Measurements from ENCODE around the gene MRLN. TPM values are rescaled to one million over a fixed set of nuclear protein-coding genes. Genes with fewer than 3 reads are reported as not detected.
A peak's percentile ranks its signal among the peaks of the same experiment; 100 is the strongest.

Gene MRLN
- total and polyA plus RNA-seq, 8 donors, result 1.3 to 30.5 (median 1.7) TPM; not detected in 2

DNA sequence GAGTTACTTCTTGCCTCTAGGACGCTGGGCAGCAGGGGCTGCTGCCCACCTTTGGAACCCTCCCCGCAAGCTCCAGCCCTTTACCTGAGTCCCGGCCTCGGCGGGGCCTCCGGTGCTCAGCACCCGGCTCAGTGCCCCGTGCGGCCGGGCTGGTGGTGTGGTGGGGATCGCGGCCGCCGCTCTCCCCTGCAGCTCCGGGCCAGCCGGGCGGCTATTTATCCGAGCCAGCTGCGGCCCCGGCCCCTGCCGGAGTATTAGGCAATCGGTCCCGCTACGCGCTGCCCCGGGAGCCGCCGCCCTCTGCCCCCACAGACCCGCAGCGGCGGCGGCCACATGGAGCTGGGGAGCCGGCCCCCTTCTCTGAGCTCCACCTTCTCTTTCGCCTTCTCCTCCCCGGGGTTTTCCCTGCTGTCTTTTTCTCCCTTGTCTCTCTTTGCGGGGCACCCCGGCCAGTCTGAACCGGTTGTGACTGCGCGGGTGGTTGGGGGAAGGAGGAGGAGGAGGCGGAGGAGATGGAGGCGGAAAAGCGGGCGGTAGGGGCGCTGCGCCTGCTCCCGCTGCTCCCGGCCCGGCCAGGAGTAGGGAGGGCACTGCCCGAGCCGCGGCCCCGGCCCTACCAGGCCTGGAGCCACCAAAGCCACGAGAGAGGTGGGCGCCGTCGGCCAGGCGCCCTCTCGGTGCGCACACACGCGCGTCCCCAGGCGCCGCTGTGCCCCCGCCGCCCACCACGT is 43.7 kb downstream of the MRLN start, which contains the start of gene SLC16A9:
SLC16A9 (minus strand) TSS at position 456 of the 731 bp plus-strand sequence. CDS start 25,559 bp downstream, outside the sequence.
- WGBS, 2 donors, result 0% methylated on average over 65 to 68 of the region's 68 CpGs

DNA sequence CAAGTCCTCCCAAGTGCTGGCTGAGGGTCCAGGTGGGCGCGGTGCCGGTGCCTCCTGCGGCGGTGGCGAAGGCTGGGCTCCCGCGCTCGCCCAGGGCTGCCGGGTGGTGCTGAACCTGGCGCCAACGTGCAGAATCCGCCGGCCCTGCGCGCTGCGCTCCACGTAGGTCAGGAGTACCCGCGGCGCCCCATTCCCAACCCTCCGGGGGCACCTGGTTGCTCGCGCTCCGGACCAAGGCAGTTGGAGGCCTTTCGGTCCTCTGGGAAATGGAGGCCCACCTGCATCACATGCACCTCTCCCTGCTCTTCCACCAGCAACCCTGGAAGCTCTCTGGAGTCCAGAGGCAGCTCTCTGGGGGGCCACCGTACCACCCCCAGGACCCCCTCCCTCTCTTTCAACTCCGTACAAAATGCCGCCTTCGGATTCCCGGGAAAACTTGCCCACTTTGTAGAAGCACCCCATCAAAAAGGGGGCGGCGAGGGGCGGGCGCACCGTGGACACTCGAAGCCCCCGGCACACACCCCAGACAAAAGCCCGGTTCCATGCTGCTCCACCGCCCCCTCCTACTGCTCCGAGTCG is 44.4 kb downstream of the MRLN start:
- DNase-seq (peak; percentile 18 to 82 (median 27)), ATAC-seq (peak; percentile 61 to 76 (median 68)), FAIRE-seq (no peak)
- TF ChIP-seq, protein P1, sequence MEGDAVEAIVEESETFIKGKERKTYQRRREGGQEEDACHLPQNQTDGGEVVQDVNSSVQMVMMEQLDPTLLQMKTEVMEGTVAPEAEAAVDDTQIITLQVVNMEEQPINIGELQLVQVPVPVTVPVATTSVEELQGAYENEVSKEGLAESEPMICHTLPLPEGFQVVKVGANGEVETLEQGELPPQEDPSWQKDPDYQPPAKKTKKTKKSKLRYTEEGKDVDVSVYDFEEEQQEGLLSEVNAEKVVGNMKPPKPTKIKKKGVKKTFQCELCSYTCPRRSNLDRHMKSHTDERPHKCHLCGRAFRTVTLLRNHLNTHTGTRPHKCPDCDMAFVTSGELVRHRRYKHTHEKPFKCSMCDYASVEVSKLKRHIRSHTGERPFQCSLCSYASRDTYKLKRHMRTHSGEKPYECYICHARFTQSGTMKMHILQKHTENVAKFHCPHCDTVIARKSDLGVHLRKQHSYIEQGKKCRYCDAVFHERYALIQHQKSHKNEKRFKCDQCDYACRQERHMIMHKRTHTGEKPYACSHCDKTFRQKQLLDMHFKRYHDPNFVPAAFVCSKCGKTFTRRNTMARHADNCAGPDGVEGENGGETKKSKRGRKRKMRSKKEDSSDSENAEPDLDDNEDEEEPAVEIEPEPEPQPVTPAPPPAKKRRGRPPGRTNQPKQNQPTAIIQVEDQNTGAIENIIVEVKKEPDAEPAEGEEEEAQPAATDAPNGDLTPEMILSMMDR (IDR thresholded peaks at IDR 0.05), result no peak
- no peaks in the 10 kb centered on the region for H3K9me3 ChIP-seq
- H3K36me3 ChIP-seq, result no peaks in the 10 kb centered on the region
- peaks cover 0 to 7% (median 5%) of the 10 kb centered on the region in 3 donors for H3K4me1 ChIP-seq
- 1 to 2% methylated on average over 42 of the region's 42 CpGs for WGBS, 2 donors
- H3K27me3 ChIP-seq, result no peaks in the 10 kb centered on the region
- peak overlapping the region in 2 of 4 donors; percentile 44 to 60 for H3K27ac ChIP-seq
- peak overlapping the region; percentile 45 to 66 (median 54) for H3K4me3 ChIP-seq
- intact Hi-C loops (cut with DNase I), result no loop called here

More for the DNA sequence above, 43.7 kb downstream of the MRLN start, which contains the start of gene SLC16A9:
- intact Hi-C loops (cut with DNase I), result no loop called here
- Histone ChIP-seq H3K4me1 (peaks cover 0 to 7% (median 5%) of the 10 kb centered on the region in 3 donors), H3K9me3 (no peaks in the 10 kb centered on the region), H3K36me3 (no peaks in the 10 kb centered on the region), H3K27ac (peak within 1 kb of the TSS in 2 of 4 donors; percentile 44 to 60), H3K4me3 (peak within 1 kb of the TSS; percentile 45 to 66 (median 54)), H3K27me3 (no peaks in the 10 kb centered on the region)
- peak; percentile 87 to 92 (median 90) for ATAC-seq
- no peak for FAIRE-seq
- TF ChIP-seq, protein P1 (IDR thresholded peaks at IDR 0.05), result peak in 1 of 4 donors; percentile 19
- DNase-seq, result peak; percentile 54 to 87 (median 68)

GRCh38 chr10:59706851-59707797 is 46.1 kb downstream of the MRLN start:
- DNase-seq (no peak), ATAC-seq (no peak), FAIRE-seq (no peak)
- Histone ChIP-seq H3K9me3 (no peaks in the 10 kb centered on the region), H3K27me3 (no peaks in the 10 kb centered on the region), H3K27ac (no peak overlapping the region), H3K4me3 (no peak overlapping the region), H3K4me1 (peaks cover 0 to 7% (median 5%) of the 10 kb centered on the region in 3 donors), H3K36me3 (no peaks in the 10 kb centered on the region)
- intact Hi-C loops (cut with DNase I), result no loop called here
- WGBS, 2 donors, result 82 to 92% methylated on average over 8 of the region's 8 CpGs
- TF ChIP-seq, protein P1 (IDR thresholded peaks at IDR 0.05), result no peak

GRCh38 chr10:59705931-59706330 is 47.3 kb downstream of the MRLN start:
- no peak for FAIRE-seq
- H3K36me3 ChIP-seq, result no peaks in the 10 kb centered on the region
- no peak for DNase-seq
- H3K27me3 ChIP-seq, result no peaks in the 10 kb centered on the region
- H3K4me1 ChIP-seq, result peaks cover 0 to 7% (median 5%) of the 10 kb centered on the region in 3 donors
- no peak overlapping the region for H3K4me3 ChIP-seq
- no peak for ATAC-seq
- no peaks in the 10 kb centered on the region for H3K9me3 ChIP-seq
- H3K27ac ChIP-seq, result no peak overlapping the region
- intact Hi-C loops (cut with DNase I), result no loop called here
- TF ChIP-seq, protein P1 (IDR thresholded peaks at IDR 0.05), result no peak

All from pancreas (tissue), 10 donors.